ENCODE results near the gene CLK4.
A peak's percentile ranks its signal among the peaks of the same experiment; 100 is the strongest.

Gene CLK4

GRCh38 chr5:178626484-178627258 lies at the start of gene CLK4:
CLK4 (minus strand) TSS chr5:178627050; CDS start chr5:178623416, 3,634 bp downstream.
- Histone ChIP-seq H3K9ac (ENCODE audit: low read length) (peak within 1 kb of the TSS; percentile 81), H3K36me3 (ENCODE audit: insufficient read depth, low read length) (peaks cover 14% of the 10 kb centered on the region)

GRCh38 chr5:178675922-178676321 lies 49.1 kb upstream of the CLK4 start:
- H3K9me3 ChIP-seq (ENCODE audit: low read length) = no peaks in the 10 kb centered on the region

More at GRCh38 chr5:178626484-178627258, at the start of gene CLK4:
- Histone ChIP-seq H3K27ac (ENCODE audit: low read depth, low read length) (peak within 1 kb of the TSS; percentile 89), H3K9me3 (ENCODE audit: low read length) (no peaks in the 10 kb centered on the region), H3K4me1 (ENCODE audit: insufficient read depth, low read length) (peaks cover 30% of the 10 kb centered on the region), H3K27me3 (ENCODE audit: control insufficient read depth in 1 of 2, insufficient read depth in 2 of 2, low read length in 2 of 2) (no peaks in the 10 kb centered on the region), H3K4me3 (ENCODE audit: low read depth in 1 of 2, low read length in 2 of 2) (peak within 1 kb of the TSS; percentile 81 to 99)

GRCh38 chr5:178674334-178674733 lies 47.5 kb upstream of the CLK4 start:
- Histone ChIP-seq H3K27ac (ENCODE audit: low read depth, low read length) (no peak overlapping the region), H3K4me3 (ENCODE audit: low read depth in 1 of 2, low read length in 2 of 2) (no peak overlapping the region), H3K9me3 (ENCODE audit: low read length) (no peaks in the 10 kb centered on the region), H3K27me3 (ENCODE audit: control insufficient read depth in 1 of 2, insufficient read depth in 2 of 2, low read length in 2 of 2) (no peaks in the 10 kb centered on the region), H3K4me1 (ENCODE audit: insufficient read depth, low read length) (no peaks in the 10 kb centered on the region), H3K36me3 (ENCODE audit: insufficient read depth, low read length) (no peaks in the 10 kb centered on the region), H3K9ac (ENCODE audit: low read length) (no peak overlapping the region)

More at GRCh38 chr5:178675922-178676321, 49.1 kb upstream of the CLK4 start:
- no peak overlapping the region for H3K4me3 ChIP-seq (ENCODE audit: low read depth in 1 of 2, low read length in 2 of 2)
- H3K27ac ChIP-seq (ENCODE audit: low read depth, low read length) = no peak overlapping the region
- H3K36me3 ChIP-seq (ENCODE audit: insufficient read depth, low read length) = no peaks in the 10 kb centered on the region
- H3K9ac ChIP-seq (ENCODE audit: low read length) = no peak overlapping the region
- no peaks in the 10 kb centered on the region for H3K27me3 ChIP-seq (ENCODE audit: control insufficient read depth in 1 of 2, insufficient read depth in 2 of 2, low read length in 2 of 2)
- H3K4me1 ChIP-seq (ENCODE audit: insufficient read depth, low read length) = no peaks in the 10 kb centered on the region

- H3K9ac ChIP-seq (ENCODE audit: low read length) = no peak overlapping the region
- no peak overlapping the region for H3K27ac ChIP-seq (ENCODE audit: low read depth, low read length)
- no peaks in the 10 kb centered on the region for H3K27me3 ChIP-seq (ENCODE audit: control insufficient read depth in 1 of 2, insufficient read depth in 2 of 2, low read length in 2 of 2)
- no peak overlapping the region for H3K4me3 ChIP-seq (ENCODE audit: low read depth in 1 of 2, low read length in 2 of 2)
- no peaks in the 10 kb centered on the region for H3K4me1 ChIP-seq (ENCODE audit: insufficient read depth, low read length)
- no peaks in the 10 kb centered on the region for H3K9me3 ChIP-seq (ENCODE audit: low read length)
- H3K36me3 ChIP-seq (ENCODE audit: insufficient read depth, low read length) = no peaks in the 10 kb centered on the region
Measured at GRCh38 chr5:178673801-178674295, 47.0 kb upstream of the CLK4 start.

GRCh38 chr5:178672630-178673029 lies 45.8 kb upstream of the CLK4 start:
- Histone ChIP-seq H3K27me3 (ENCODE audit: control insufficient read depth in 1 of 2, insufficient read depth in 2 of 2, low read length in 2 of 2) (no peaks in the 10 kb centered on the region), H3K36me3 (ENCODE audit: insufficient read depth, low read length) (no peaks in the 10 kb centered on the region), H3K9me3 (ENCODE audit: low read length) (no peaks in the 10 kb centered on the region), H3K9ac (ENCODE audit: low read length) (no peak overlapping the region), H3K27ac (ENCODE audit: low read depth, low read length) (no peak overlapping the region), H3K4me1 (ENCODE audit: insufficient read depth, low read length) (no peaks in the 10 kb centered on the region), H3K4me3 (ENCODE audit: low read depth in 1 of 2, low read length in 2 of 2) (no peak overlapping the region)

GRCh38 chr5:178671602-178672144 lies 44.8 kb upstream of the CLK4 start:
- Histone ChIP-seq H3K9ac (ENCODE audit: low read length) (no peak overlapping the region), H3K27ac (ENCODE audit: low read depth, low read length) (no peak overlapping the region), H3K4me3 (ENCODE audit: low read depth in 1 of 2, low read length in 2 of 2) (no peak overlapping the region), H3K9me3 (ENCODE audit: low read length) (no peaks in the 10 kb centered on the region), H3K4me1 (ENCODE audit: insufficient read depth, low read length) (no peaks in the 10 kb centered on the region), H3K36me3 (ENCODE audit: insufficient read depth, low read length) (no peaks in the 10 kb centered on the region), H3K27me3 (ENCODE audit: control insufficient read depth in 1 of 2, insufficient read depth in 2 of 2, low read length in 2 of 2) (no peaks in the 10 kb centered on the region)

DNA sequence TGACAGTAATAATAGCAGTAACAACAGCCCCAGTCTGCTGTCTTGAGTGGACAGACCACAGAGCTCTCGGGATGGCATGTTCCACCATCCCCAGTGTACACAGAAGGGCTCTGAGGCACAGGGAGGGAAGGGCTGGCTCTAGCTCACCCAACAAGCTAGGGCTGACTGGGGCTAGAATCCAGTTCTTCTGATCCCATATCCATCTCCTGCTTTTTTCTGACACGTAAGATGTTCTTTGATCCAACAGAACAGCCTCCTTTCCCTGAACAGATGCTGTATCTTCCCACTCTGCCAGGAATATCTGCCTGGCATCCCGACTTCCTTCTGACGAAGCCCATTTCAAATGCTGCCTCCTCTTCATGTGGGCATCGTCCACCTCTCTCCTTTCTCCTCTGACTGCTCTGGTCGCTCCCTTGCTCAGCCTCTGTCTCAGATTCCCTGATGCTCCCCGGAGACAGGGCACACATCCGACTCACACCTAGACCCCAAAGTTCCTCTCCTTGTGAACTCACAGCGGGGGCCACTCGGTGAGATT lies 43.6 kb upstream of the CLK4 start:
- Histone ChIP-seq H3K4me3 (ENCODE audit: low read depth in 1 of 2, low read length in 2 of 2) (no peak overlapping the region), H3K4me1 (ENCODE audit: insufficient read depth, low read length) (no peaks in the 10 kb centered on the region), H3K27me3 (ENCODE audit: control insufficient read depth in 1 of 2, insufficient read depth in 2 of 2, low read length in 2 of 2) (no peaks in the 10 kb centered on the region), H3K9me3 (ENCODE audit: low read length) (no peaks in the 10 kb centered on the region), H3K27ac (ENCODE audit: low read depth, low read length) (no peak overlapping the region), H3K9ac (ENCODE audit: low read length) (no peak overlapping the region), H3K36me3 (ENCODE audit: insufficient read depth, low read length) (no peaks in the 10 kb centered on the region)

- H3K9me3 ChIP-seq (ENCODE audit: low read length) = no peaks in the 10 kb centered on the region
- H3K36me3 ChIP-seq (ENCODE audit: insufficient read depth, low read length) = no peaks in the 10 kb centered on the region
- H3K9ac ChIP-seq (ENCODE audit: low read length) = no peak overlapping the region
- no peaks in the 10 kb centered on the region for H3K27me3 ChIP-seq (ENCODE audit: control insufficient read depth in 1 of 2, insufficient read depth in 2 of 2, low read length in 2 of 2)
- no peak overlapping the region for H3K4me3 ChIP-seq (ENCODE audit: low read depth in 1 of 2, low read length in 2 of 2)
- no peaks in the 10 kb centered on the region for H3K4me1 ChIP-seq (ENCODE audit: insufficient read depth, low read length)
- H3K27ac ChIP-seq (ENCODE audit: low read depth, low read length) = no peak overlapping the region
Measured at GRCh38 chr5:178668579-178668978, 41.7 kb upstream of the CLK4 start.

- Histone ChIP-seq H3K27ac (ENCODE audit: low read depth, low read length) (no peak overlapping the region), H3K27me3 (ENCODE audit: control insufficient read depth in 1 of 2, insufficient read depth in 2 of 2, low read length in 2 of 2) (no peaks in the 10 kb centered on the region), H3K9me3 (ENCODE audit: low read length) (no peaks in the 10 kb centered on the region), H3K9ac (ENCODE audit: low read length) (no peak overlapping the region), H3K4me1 (ENCODE audit: insufficient read depth, low read length) (no peaks in the 10 kb centered on the region), H3K36me3 (ENCODE audit: insufficient read depth, low read length) (no peaks in the 10 kb centered on the region), H3K4me3 (ENCODE audit: low read depth in 1 of 2, low read length in 2 of 2) (no peak overlapping the region)
Measured at GRCh38 chr5:178667688-178668087, 40.8 kb upstream of the CLK4 start.

DNA sequence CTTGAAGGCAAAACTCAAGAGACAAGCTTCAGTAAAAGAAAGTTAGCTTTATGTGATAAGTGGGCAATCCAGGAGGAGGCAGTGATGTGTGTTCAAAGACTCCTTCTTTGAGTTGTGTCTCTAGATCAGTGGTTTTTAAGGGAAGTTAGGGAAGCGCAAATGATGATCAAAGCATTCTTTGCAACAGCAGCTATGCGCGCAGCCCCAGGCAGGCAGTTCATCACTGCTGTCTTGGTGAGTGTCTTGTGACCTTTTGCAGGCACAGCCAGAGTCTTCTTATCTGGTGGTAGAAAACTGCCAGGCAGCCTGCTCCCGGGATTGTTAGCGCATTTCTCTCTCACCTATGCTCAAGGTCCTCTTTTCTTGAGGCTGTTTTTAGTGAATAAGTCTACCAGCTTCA lies 40.3 kb upstream of the CLK4 start:
- H3K27me3 ChIP-seq (ENCODE audit: control insufficient read depth in 1 of 2, insufficient read depth in 2 of 2, low read length in 2 of 2) = no peaks in the 10 kb centered on the region
- H3K9me3 ChIP-seq (ENCODE audit: low read length) = no peaks in the 10 kb centered on the region
- H3K4me3 ChIP-seq (ENCODE audit: low read depth in 1 of 2, low read length in 2 of 2) = no peak overlapping the region
- H3K27ac ChIP-seq (ENCODE audit: low read depth, low read length) = no peak overlapping the region
- H3K4me1 ChIP-seq (ENCODE audit: insufficient read depth, low read length) = no peaks in the 10 kb centered on the region
- H3K36me3 ChIP-seq (ENCODE audit: insufficient read depth, low read length) = no peaks in the 10 kb centered on the region
- no peak overlapping the region for H3K9ac ChIP-seq (ENCODE audit: low read length)

DNA sequence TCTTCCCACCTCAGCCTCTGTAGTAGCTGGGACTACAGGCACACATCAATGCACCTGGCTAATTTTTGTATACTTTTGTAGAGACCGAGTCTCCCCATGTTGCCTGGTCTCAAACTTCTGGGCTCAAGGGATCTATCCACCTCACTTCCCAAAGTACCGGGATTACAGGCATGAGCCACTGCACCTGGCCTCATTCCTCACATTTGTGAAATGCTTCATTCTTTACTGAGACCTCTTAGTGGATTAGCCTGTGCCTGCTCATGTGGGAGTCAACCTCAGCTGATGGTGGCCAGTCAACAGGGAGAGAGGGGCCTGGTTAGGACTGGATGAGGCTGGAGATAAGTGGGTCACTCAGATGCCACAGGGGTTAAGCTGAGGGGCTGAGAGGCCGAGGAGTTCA lies 37.3 kb upstream of the CLK4 start:
- Histone ChIP-seq H3K4me3 (ENCODE audit: low read depth in 1 of 2, low read length in 2 of 2) (no peak overlapping the region), H3K4me1 (ENCODE audit: insufficient read depth, low read length) (no peaks in the 10 kb centered on the region), H3K36me3 (ENCODE audit: insufficient read depth, low read length) (no peaks in the 10 kb centered on the region), H3K9ac (ENCODE audit: low read length) (no peak overlapping the region), H3K27ac (ENCODE audit: low read depth, low read length) (no peak overlapping the region), H3K9me3 (ENCODE audit: low read length) (no peaks in the 10 kb centered on the region), H3K27me3 (ENCODE audit: control insufficient read depth in 1 of 2, insufficient read depth in 2 of 2, low read length in 2 of 2) (no peaks in the 10 kb centered on the region)

Measured in muscle layer of colon (tissue), 2 donors.